ENCODE results near the gene SCN3A. TPM values are rescaled to one million over a fixed set of nuclear protein-coding genes. Genes with fewer than 3 reads are reported as not detected.

The SCN3A gene
- polyA plus RNA-seq, 4 donors: 0.27 to 3.7 (median 0.60) TPM; not detected in 1

- no peaks in the 10 kb centered on the region for H3K27me3 ChIP-seq (ENCODE audit: control insufficient read depth in 3 of 3, insufficient read depth in 3 of 3, low read length in 3 of 3)
- H3K4me3 ChIP-seq (ENCODE audit: low read depth in 1 of 3, low read length in 3 of 3): no peak overlapping the region
- FAIRE-seq (no peak), DNase-seq (no peak)
- H3K36me3 ChIP-seq (ENCODE audit: control insufficient read depth in 3 of 3, insufficient read depth in 2 of 3, low read depth in 1 of 3, low read length in 3 of 3): no peaks in the 10 kb centered on the region
- 63 to 84% (median 64%) methylated on average over 1 of the region's 1 CpG for WGBS, 3 donors
- no peaks in the 10 kb centered on the region for H3K9me3 ChIP-seq (ENCODE audit: control insufficient read depth in 2 of 2, insufficient read depth in 1 of 2, low read depth in 1 of 2, low read length in 1 of 2)
- H3K27ac ChIP-seq (ENCODE audit: low read depth in 1 of 3, low read length in 2 of 3): no peak overlapping the region
- H3K4me1 ChIP-seq (ENCODE audit: control insufficient read depth in 3 of 3, insufficient read depth in 2 of 3, low read depth in 1 of 3, low read length in 2 of 3): no peaks in the 10 kb centered on the region
Measured at GRCh38 chr2:165173215-165173614, 30.6 kb downstream of the SCN3A start.

- H3K27ac ChIP-seq (ENCODE audit: low read depth in 1 of 3, low read length in 2 of 3): no peak overlapping the region
- 90 to 95% (median 91%) methylated on average over 4 of the region's 4 CpGs for WGBS, 3 donors
- no peak for DNase-seq
Measured at GRCh38 chr2:165164201-165164600, 39.6 kb downstream of the SCN3A start.

GRCh38 chr2:165163761-165164160 lies 40.1 kb downstream of the SCN3A start:
- DNase-seq (no peak), FAIRE-seq (no peak)
- H3K36me3 ChIP-seq (ENCODE audit: control insufficient read depth in 3 of 3, insufficient read depth in 2 of 3, low read depth in 1 of 3, low read length in 3 of 3): no peaks in the 10 kb centered on the region
- H3K9me3 ChIP-seq (ENCODE audit: control insufficient read depth in 2 of 2, insufficient read depth in 1 of 2, low read depth in 1 of 2, low read length in 1 of 2): no peaks in the 10 kb centered on the region
- no peaks in the 10 kb centered on the region for H3K4me1 ChIP-seq (ENCODE audit: control insufficient read depth in 3 of 3, insufficient read depth in 2 of 3, low read depth in 1 of 3, low read length in 2 of 3)
- no peaks in the 10 kb centered on the region for H3K27me3 ChIP-seq (ENCODE audit: control insufficient read depth in 3 of 3, insufficient read depth in 3 of 3, low read length in 3 of 3)
- WGBS, 3 donors: 79 to 90% (median 84%) methylated on average over 2 of the region's 2 CpGs
- no peak overlapping the region for H3K27ac ChIP-seq (ENCODE audit: low read depth in 1 of 3, low read length in 2 of 3)
- no peak overlapping the region for H3K4me3 ChIP-seq (ENCODE audit: low read depth in 1 of 3, low read length in 3 of 3)

More at GRCh38 chr2:165164201-165164600, 39.6 kb downstream of the SCN3A start:
- FAIRE-seq: no peak
- Histone ChIP-seq H3K27me3 (ENCODE audit: control insufficient read depth in 3 of 3, insufficient read depth in 3 of 3, low read length in 3 of 3) (no peaks in the 10 kb centered on the region), H3K4me3 (ENCODE audit: low read depth in 1 of 3, low read length in 3 of 3) (no peak overlapping the region), H3K4me1 (ENCODE audit: control insufficient read depth in 3 of 3, insufficient read depth in 2 of 3, low read depth in 1 of 3, low read length in 2 of 3) (no peaks in the 10 kb centered on the region), H3K36me3 (ENCODE audit: control insufficient read depth in 3 of 3, insufficient read depth in 2 of 3, low read depth in 1 of 3, low read length in 3 of 3) (no peaks in the 10 kb centered on the region), H3K9me3 (ENCODE audit: control insufficient read depth in 2 of 2, insufficient read depth in 1 of 2, low read depth in 1 of 2, low read length in 1 of 2) (no peaks in the 10 kb centered on the region)

GRCh38 chr2:165162466-165162865 lies 41.4 kb downstream of the SCN3A start:
- FAIRE-seq (no peak), DNase-seq (no peak)
- H3K4me1 ChIP-seq (ENCODE audit: control insufficient read depth in 3 of 3, insufficient read depth in 2 of 3, low read depth in 1 of 3, low read length in 2 of 3): no peaks in the 10 kb centered on the region
- H3K27me3 ChIP-seq (ENCODE audit: control insufficient read depth in 3 of 3, insufficient read depth in 3 of 3, low read length in 3 of 3): no peaks in the 10 kb centered on the region
- 72 to 79% (median 77%) methylated on average over 3 of the region's 3 CpGs for WGBS, 3 donors
- H3K36me3 ChIP-seq (ENCODE audit: control insufficient read depth in 3 of 3, insufficient read depth in 2 of 3, low read depth in 1 of 3, low read length in 3 of 3): no peaks in the 10 kb centered on the region
- H3K9me3 ChIP-seq (ENCODE audit: control insufficient read depth in 2 of 2, insufficient read depth in 1 of 2, low read depth in 1 of 2, low read length in 1 of 2): no peaks in the 10 kb centered on the region
- H3K4me3 ChIP-seq (ENCODE audit: low read depth in 1 of 3, low read length in 3 of 3): no peak overlapping the region
- no peak overlapping the region for H3K27ac ChIP-seq (ENCODE audit: low read depth in 1 of 3, low read length in 2 of 3)

- H3K27me3 ChIP-seq (ENCODE audit: control insufficient read depth in 3 of 3, insufficient read depth in 3 of 3, low read length in 3 of 3): no peaks in the 10 kb centered on the region
- 69 to 86% (median 80%) methylated on average over 2 of the region's 2 CpGs for WGBS, 3 donors
- H3K4me3 ChIP-seq (ENCODE audit: low read depth in 1 of 3, low read length in 3 of 3): no peak overlapping the region
- no peaks in the 10 kb centered on the region for H3K4me1 ChIP-seq (ENCODE audit: control insufficient read depth in 3 of 3, insufficient read depth in 2 of 3, low read depth in 1 of 3, low read length in 2 of 3)
- no peaks in the 10 kb centered on the region for H3K36me3 ChIP-seq (ENCODE audit: control insufficient read depth in 3 of 3, insufficient read depth in 2 of 3, low read depth in 1 of 3, low read length in 3 of 3)
- no peak for DNase-seq
- no peak overlapping the region for H3K27ac ChIP-seq (ENCODE audit: low read depth in 1 of 3, low read length in 2 of 3)
- H3K9me3 ChIP-seq (ENCODE audit: control insufficient read depth in 2 of 2, insufficient read depth in 1 of 2, low read depth in 1 of 2, low read length in 1 of 2): no peaks in the 10 kb centered on the region
- no peak for FAIRE-seq
Measured at GRCh38 chr2:165161510-165161909, 42.3 kb downstream of the SCN3A start.

- no peaks in the 10 kb centered on the region for H3K27me3 ChIP-seq (ENCODE audit: control insufficient read depth in 3 of 3, insufficient read depth in 3 of 3, low read length in 3 of 3)
- FAIRE-seq: no peak
Measured at GRCh38 chr2:165157160-165157559, 46.7 kb downstream of the SCN3A start.

GRCh38 chr2:165155152-165155551 lies 48.7 kb downstream of the SCN3A start:
- no peaks in the 10 kb centered on the region for H3K27me3 ChIP-seq (ENCODE audit: control insufficient read depth in 3 of 3, insufficient read depth in 3 of 3, low read length in 3 of 3)
- DNase-seq: no peak
- H3K4me1 ChIP-seq (ENCODE audit: control insufficient read depth in 3 of 3, insufficient read depth in 2 of 3, low read depth in 1 of 3, low read length in 2 of 3): no peaks in the 10 kb centered on the region
- 71 to 88% (median 79%) methylated on average over 2 of the region's 2 CpGs for WGBS, 3 donors
- H3K4me3 ChIP-seq (ENCODE audit: low read depth in 1 of 3, low read length in 3 of 3): no peak overlapping the region
- no peak for FAIRE-seq
- H3K27ac ChIP-seq (ENCODE audit: low read depth in 1 of 3, low read length in 2 of 3): no peak overlapping the region
- H3K36me3 ChIP-seq (ENCODE audit: control insufficient read depth in 3 of 3, insufficient read depth in 2 of 3, low read depth in 1 of 3, low read length in 3 of 3): no peaks in the 10 kb centered on the region
- no peaks in the 10 kb centered on the region for H3K9me3 ChIP-seq (ENCODE audit: control insufficient read depth in 2 of 2, insufficient read depth in 1 of 2, low read depth in 1 of 2, low read length in 1 of 2)

More at GRCh38 chr2:165157160-165157559, 46.7 kb downstream of the SCN3A start:
- Histone ChIP-seq H3K27ac (ENCODE audit: low read depth in 1 of 3, low read length in 2 of 3) (no peak overlapping the region), H3K9me3 (ENCODE audit: control insufficient read depth in 2 of 2, insufficient read depth in 1 of 2, low read depth in 1 of 2, low read length in 1 of 2) (no peaks in the 10 kb centered on the region), H3K4me1 (ENCODE audit: control insufficient read depth in 3 of 3, insufficient read depth in 2 of 3, low read depth in 1 of 3, low read length in 2 of 3) (no peaks in the 10 kb centered on the region), H3K4me3 (ENCODE audit: low read depth in 1 of 3, low read length in 3 of 3) (no peak overlapping the region), H3K36me3 (ENCODE audit: control insufficient read depth in 3 of 3, insufficient read depth in 2 of 3, low read depth in 1 of 3, low read length in 3 of 3) (no peaks in the 10 kb centered on the region)
- 95 to 96% (median 95%) methylated on average over 4 of the region's 4 CpGs for WGBS, 3 donors
- no peak for DNase-seq

- FAIRE-seq: no peak
- Histone ChIP-seq H3K9me3 (ENCODE audit: control insufficient read depth in 2 of 2, insufficient read depth in 1 of 2, low read depth in 1 of 2, low read length in 1 of 2) (no peaks in the 10 kb centered on the region), H3K27me3 (ENCODE audit: control insufficient read depth in 3 of 3, insufficient read depth in 3 of 3, low read length in 3 of 3) (no peaks in the 10 kb centered on the region), H3K4me3 (ENCODE audit: low read depth in 1 of 3, low read length in 3 of 3) (no peak overlapping the region), H3K27ac (ENCODE audit: low read depth in 1 of 3, low read length in 2 of 3) (no peak overlapping the region), H3K4me1 (ENCODE audit: control insufficient read depth in 3 of 3, insufficient read depth in 2 of 3, low read depth in 1 of 3, low read length in 2 of 3) (no peaks in the 10 kb centered on the region), H3K36me3 (ENCODE audit: control insufficient read depth in 3 of 3, insufficient read depth in 2 of 3, low read depth in 1 of 3, low read length in 3 of 3) (no peaks in the 10 kb centered on the region)
- no peak for DNase-seq
- WGBS, 3 donors: 66 to 82% (median 71%) methylated on average over 5 of the region's 5 CpGs
Measured at GRCh38 chr2:165149439-165149838, 54.4 kb downstream of the SCN3A start.
